GM23248 (cell line): Measurements from ENCODE around the gene FBXO24.

ENCODE experiments used
- EZH2 ChIP-seq: fragments of 200-600 bp; sonication (generic); IDR thresholded peaks from 2 replicates; pipeline ENCODE4 v1.6.1; 2018; ENCODE audit warnings: antibody characterized with exemption, mild to moderate bottlenecking; ENCODE audit not compliant: insufficient read depth, poor library complexity, severe bottlenecking
- EZH2phosphoT487 ChIP-seq: fragments of 200-600 bp; sonication (generic); IDR thresholded peaks from 2 replicates; pipeline ENCODE4 v1.6.1; 2018; ENCODE audit warnings: antibody characterized with exemption, moderate library complexity, mild to moderate bottlenecking, low read depth; ENCODE audit not compliant: insufficient read depth

GRCh38 chr7:100565133-100565571 is 21.0 kb upstream of the FBXO24 start:
- TF ChIP-seq EZH2 (no peak), EZH2phosphoT487 (no peak)
